HFF-Myc (cell line): ENCODE results near the gene MTG2.
A peak's percentile ranks its signal among the peaks of the same experiment; 100 is the strongest.

Experiments
- DNase-seq: peaks from one replicate; pipeline ENCODE4 v3.0.0-alpha.2; 2011; ENCODE audit warnings: low read depth; ENCODE audit errors: extremely low read depth
- H3K4me3 ChIP-seq: replicated peaks from 2 replicates; pipeline ENCODE4 v1.5.1; 2011; ENCODE audit warnings: low read depth, mild to moderate bottlenecking, control low read depth, low read length
- TF ChIP-seq, protein P1 (sequence below): IDR thresholded peaks from 2 replicates; pipeline ENCODE4 v1.5.1; 2012; ENCODE audit warnings: mild to moderate bottlenecking, low read depth, low read length, control low read depth; ENCODE audit errors: missing control alignments

MTG2 gene

DNA sequence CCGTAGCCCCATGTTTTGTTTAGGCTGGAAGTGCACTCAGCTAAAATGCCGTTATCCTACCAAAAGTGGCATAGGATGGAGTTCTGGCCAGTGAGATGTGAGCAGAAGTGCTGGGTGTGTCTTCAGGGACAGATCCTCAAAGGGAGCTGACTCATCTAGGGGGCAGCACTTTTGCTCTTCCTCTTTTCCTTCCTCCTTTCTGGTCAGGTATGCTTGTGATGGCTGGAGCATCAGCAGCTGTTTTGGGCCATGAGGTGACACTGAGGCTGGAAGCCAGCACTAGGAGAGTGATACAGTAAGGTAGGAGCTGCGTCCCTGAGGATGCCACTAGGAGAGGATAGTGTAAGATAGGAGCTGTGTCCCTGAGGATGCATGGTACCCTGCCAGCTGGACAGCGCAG, 50.9 kb downstream of the MTG2 start:
- H3K4me3 ChIP-seq, result no peak overlapping the region
- TF ChIP-seq, protein P1, sequence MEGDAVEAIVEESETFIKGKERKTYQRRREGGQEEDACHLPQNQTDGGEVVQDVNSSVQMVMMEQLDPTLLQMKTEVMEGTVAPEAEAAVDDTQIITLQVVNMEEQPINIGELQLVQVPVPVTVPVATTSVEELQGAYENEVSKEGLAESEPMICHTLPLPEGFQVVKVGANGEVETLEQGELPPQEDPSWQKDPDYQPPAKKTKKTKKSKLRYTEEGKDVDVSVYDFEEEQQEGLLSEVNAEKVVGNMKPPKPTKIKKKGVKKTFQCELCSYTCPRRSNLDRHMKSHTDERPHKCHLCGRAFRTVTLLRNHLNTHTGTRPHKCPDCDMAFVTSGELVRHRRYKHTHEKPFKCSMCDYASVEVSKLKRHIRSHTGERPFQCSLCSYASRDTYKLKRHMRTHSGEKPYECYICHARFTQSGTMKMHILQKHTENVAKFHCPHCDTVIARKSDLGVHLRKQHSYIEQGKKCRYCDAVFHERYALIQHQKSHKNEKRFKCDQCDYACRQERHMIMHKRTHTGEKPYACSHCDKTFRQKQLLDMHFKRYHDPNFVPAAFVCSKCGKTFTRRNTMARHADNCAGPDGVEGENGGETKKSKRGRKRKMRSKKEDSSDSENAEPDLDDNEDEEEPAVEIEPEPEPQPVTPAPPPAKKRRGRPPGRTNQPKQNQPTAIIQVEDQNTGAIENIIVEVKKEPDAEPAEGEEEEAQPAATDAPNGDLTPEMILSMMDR, result no peak
- DNase-seq, result no peak

DNA sequence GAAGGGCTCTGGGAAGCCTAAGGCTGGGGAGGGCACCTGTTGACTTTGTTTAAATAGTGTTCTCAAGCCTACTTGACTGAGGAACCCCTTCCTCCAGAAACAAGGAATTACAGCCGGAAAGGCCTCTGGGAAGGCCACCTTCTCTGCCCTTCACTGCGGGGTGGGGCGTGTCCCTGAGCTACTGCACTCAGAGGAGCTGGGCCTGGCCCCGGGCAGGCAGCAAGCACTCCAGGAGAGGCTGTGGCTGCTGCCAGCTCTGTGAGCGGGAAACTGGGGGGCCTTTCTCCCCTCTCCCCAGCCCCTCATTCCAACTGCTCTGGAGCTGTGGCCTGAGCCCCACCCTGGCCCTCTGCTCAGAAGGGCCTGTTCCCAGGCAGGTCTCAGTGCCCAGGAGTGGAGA, 51.5 kb downstream of the MTG2 start:
- H3K4me3 ChIP-seq, result no peak overlapping the region
- DNase-seq, result no peak
- TF ChIP-seq, protein P1, result no peak

DNA sequence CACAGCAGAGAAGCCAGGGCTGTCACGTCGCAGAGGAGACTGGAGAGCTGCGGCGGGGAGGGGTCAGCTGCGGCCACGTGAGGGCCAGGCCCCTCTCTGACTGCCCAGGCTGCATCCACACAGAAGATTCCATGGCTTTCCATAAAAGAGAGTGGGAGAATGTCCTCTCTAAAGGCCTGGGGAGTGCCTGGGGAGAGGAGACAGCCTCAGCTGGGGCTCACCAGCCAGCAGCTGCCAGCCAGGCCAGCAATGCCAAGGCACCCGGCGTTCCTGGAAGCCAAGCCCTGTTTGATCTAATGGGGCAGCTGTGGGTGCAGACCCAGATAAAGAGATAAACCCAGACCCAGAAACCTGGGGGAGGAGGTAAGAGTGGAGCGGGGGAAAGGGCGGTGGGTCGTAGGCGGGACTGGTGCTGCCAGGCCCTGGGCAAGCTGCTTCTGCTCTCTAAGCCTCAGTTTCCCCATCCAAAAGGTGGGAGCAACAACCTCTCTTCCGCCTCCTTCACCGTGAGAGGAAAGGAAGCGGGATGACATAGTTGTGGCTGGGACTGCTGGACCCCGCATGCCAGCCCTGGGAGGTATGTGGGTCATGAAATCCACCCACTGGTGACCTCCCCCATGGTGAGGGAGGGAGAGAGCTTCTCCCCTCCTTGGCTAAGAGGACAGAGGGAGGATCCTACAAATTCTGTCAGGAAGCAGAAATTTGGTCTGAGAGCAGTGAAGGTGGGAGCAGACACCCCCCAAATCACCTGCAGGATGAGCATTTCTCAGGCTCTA, 52.4 kb downstream of the MTG2 start:
- TF ChIP-seq, protein P1, result no peak
- H3K4me3 ChIP-seq, result no peak overlapping the region
- DNase-seq, result no peak

DNA sequence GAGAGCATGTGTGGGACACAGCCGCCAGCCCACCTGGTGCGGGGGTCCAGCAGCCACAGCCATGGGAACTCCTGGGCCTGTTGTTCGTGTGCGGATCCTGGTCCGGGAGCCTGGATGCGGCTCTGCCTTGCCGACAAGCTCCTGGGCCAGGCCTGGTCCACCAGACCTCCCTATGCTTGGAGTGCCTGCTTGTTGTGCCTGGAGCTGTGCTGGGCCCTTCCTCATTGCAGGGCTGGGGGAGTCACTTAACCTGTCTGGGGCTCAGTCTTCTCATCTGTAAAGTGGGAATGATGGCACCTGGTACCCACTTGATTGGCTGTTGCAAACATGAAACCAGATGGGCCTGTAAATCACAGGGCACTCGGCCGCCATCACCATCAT, 52.9 kb downstream of the MTG2 start:
- H3K4me3 ChIP-seq, result no peak overlapping the region
- TF ChIP-seq, protein P1, result no peak
- DNase-seq, result no peak

DNA sequence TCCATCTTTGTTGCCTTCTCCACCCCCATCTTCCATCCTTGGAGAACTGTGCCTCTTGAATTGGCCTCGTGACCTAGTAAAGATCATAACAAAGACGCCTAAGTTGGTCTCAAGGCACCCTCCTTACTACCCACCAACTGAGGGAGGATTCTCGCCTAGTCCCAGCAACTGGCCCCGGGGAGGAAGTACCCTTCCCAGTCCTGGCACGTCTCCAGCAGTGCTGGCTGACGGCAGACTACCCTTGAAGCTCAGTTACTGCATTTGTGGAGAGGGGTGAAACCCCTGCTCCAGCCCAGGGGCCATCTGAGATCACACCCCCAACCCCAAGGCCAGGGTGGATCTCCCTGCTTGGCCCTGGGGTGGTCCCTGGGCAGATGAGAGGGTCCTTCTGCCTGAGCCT, 53.4 kb downstream of the MTG2 start:
- H3K4me3 ChIP-seq, result no peak overlapping the region
- TF ChIP-seq, protein P1, result no peak
- no peak for DNase-seq

DNA sequence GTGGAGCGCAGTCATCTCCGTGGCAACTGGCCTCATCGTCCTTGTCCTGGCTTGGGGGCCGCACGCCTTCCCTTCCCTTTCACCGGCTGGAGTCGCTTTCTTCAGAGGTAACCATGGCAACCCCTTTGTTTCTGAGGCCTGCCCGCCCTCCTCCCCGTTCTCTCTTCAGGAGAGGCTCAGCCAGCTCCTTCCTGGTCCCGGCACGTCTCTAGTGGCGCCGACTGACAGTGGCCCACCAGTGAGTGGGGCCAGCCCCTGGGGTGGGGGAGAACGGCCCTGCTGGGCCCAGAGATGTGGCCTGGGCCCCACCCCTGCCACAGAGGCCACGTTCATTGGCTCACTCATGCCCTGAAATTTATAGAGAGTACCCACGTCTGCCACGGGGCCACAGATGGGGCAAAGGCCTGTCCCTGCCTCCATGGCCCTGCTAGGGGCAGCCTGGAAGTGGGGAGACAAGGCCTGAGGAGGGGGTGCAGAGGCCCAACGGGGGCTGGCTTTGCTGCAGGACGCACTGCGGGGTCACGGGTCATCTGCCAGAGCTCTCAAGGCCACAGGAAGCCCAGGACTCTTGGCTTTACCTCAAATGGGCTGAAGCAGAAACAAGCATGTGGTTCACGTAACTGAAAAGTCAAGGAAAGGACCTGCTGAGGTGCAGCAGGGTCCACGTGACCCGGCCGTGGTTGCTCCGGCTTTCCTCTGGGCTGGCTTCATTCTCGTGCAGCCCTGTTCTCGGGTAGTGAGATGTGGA, 54.1 kb downstream of the MTG2 start:
- DNase-seq, result no peak
- no peak overlapping the region for H3K4me3 ChIP-seq
- TF ChIP-seq, protein P1, result no peak

DNA sequence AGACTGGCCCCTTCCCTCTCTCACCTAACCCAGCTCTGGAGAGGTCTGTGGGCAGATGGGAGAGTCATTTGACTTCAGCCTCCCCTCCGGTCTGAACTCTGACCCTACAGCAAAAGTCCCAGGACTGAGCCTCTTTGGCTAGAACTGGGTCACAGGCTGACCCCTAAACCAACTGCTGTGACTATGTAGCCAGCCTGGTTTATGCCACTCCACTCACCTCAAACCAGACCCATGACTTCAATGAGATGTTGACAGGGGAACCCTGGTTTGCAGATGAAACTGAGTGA, 54.6 kb downstream of the MTG2 start:
- TF ChIP-seq, protein P1, result no peak
- H3K4me3 ChIP-seq, result peak overlapping the region; percentile 39
- DNase-seq, result no peak
